ENCODE results near the gene PTPRN. TPM values are rescaled to one million over a fixed set of nuclear protein-coding genes. Genes with fewer than 3 reads are reported as not detected.

PTPRN gene
- polyA plus RNA-seq, 1 donor (not counting 4 experiments of a cell fraction or from before 2014, with no cell fraction given): not detected

DNA sequence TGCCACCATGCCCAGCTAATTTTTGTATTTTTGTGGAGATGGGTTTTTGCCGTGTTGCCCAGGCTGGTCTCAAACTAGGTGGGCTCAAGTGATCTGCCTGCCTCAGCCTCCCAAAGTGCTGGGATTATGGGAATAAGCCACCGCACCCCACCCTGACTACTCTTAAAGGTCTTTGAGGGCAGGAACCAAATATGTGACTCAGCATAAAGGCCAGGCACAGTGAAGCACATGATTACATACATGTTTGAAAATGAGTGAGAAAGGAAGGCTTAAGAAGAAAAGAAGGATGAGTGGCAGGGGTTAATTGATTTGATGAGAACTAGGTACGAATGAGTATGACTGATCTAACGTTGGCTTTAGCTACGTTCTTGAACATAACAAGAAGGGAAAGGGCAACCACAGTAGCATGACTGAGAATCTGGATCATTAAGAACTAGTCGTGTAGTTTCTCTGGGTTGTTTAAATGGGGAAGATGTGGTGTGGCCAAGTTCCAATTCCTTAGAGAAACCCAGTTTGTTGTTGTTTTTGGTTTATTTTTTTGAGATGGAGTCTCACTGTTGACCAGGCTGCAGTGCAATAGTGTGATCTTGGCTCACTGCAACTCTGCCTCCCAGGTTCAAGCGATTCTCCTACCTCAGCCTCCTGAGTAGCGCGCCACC is 16.6 kb upstream of the PTPRN start:
- Histone ChIP-seq H3K27me3 (ENCODE audit: control insufficient read depth, extremely low read depth, insufficient read depth, low read length) (peaks cover 12% of the 10 kb centered on the region), H2AFZ (ENCODE audit: control insufficient read depth, low read length) (no peak overlapping the region), H3K79me2 (ENCODE audit: control insufficient read depth, insufficient read depth, low read length) (no peaks in the 10 kb centered on the region), H3K27ac (ENCODE audit: control insufficient read depth, insufficient read depth, low read length) (no peak overlapping the region), H3K4me1 (ENCODE audit: control insufficient read depth, extremely low read depth, insufficient read depth, low read length) (no peaks in the 10 kb centered on the region), H3K4me2 (ENCODE audit: control insufficient read depth, extremely low read depth, insufficient read depth, low read depth, low read length) (no peak overlapping the region), H3K9ac (ENCODE audit: control insufficient read depth, extremely low read depth, insufficient read depth, low read length) (no peak overlapping the region), H3K9me1 (ENCODE audit: control insufficient read depth, extremely low read depth, insufficient read depth, low read length) (no peaks in the 10 kb centered on the region), H3K4me3 (ENCODE audit: control insufficient read depth in 2 of 3, extremely low read depth in 1 of 3, insufficient read depth in 2 of 3, low read depth in 1 of 3, low read length in 3 of 3) (no peak overlapping the region), H4K20me1 (ENCODE audit: control insufficient read depth, extremely low read depth, insufficient read depth, low read length) (no peaks in the 10 kb centered on the region), H3K36me3 (ENCODE audit: control insufficient read depth in 2 of 2, extremely low read depth in 1 of 2, insufficient read depth in 2 of 2, low read length in 2 of 2) (no peaks in the 10 kb centered on the region), H3K9me3 (ENCODE audit: control insufficient read depth, low read depth, low read length) (no peaks in the 10 kb centered on the region)
- no peak for TF ChIP-seq EZH2 (IDR thresholded peaks at IDR 0.05; ENCODE audit: low read length)
- TF ChIP-seq, protein P1, sequence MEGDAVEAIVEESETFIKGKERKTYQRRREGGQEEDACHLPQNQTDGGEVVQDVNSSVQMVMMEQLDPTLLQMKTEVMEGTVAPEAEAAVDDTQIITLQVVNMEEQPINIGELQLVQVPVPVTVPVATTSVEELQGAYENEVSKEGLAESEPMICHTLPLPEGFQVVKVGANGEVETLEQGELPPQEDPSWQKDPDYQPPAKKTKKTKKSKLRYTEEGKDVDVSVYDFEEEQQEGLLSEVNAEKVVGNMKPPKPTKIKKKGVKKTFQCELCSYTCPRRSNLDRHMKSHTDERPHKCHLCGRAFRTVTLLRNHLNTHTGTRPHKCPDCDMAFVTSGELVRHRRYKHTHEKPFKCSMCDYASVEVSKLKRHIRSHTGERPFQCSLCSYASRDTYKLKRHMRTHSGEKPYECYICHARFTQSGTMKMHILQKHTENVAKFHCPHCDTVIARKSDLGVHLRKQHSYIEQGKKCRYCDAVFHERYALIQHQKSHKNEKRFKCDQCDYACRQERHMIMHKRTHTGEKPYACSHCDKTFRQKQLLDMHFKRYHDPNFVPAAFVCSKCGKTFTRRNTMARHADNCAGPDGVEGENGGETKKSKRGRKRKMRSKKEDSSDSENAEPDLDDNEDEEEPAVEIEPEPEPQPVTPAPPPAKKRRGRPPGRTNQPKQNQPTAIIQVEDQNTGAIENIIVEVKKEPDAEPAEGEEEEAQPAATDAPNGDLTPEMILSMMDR (optimal IDR thresholded peaks at IDR 0.05 in 1 of 3, IDR thresholded peaks at IDR 0.05 in 1 of 3, conservative IDR thresholded peaks at IDR 0.05 in 1 of 3; ENCODE audit: extremely low read depth in 1 of 3, insufficient read depth in 2 of 3, low read length in 3 of 3): no peak
- DNase-seq (ENCODE audit: low read depth, low spot score): no peak
- no peak for FAIRE-seq
- dilution Hi-C loops (cut with MboI; ENCODE audit: extremely low pct_ligation_motif_present, low sequenced_read_pairs): no loop called here

- Histone ChIP-seq H3K27me3 (ENCODE audit: control insufficient read depth, extremely low read depth, insufficient read depth, low read length) (peaks cover 9% of the 10 kb centered on the region), H2AFZ (ENCODE audit: control insufficient read depth, low read length) (no peak overlapping the region), H3K79me2 (ENCODE audit: control insufficient read depth, insufficient read depth, low read length) (no peaks in the 10 kb centered on the region), H3K36me3 (ENCODE audit: control insufficient read depth in 2 of 2, extremely low read depth in 1 of 2, insufficient read depth in 2 of 2, low read length in 2 of 2) (no peaks in the 10 kb centered on the region), H3K9ac (ENCODE audit: control insufficient read depth, extremely low read depth, insufficient read depth, low read length) (no peak overlapping the region), H3K27ac (ENCODE audit: control insufficient read depth, insufficient read depth, low read length) (no peak overlapping the region), H3K9me3 (ENCODE audit: control insufficient read depth, low read depth, low read length) (no peaks in the 10 kb centered on the region), H3K4me1 (ENCODE audit: control insufficient read depth, extremely low read depth, insufficient read depth, low read length) (no peaks in the 10 kb centered on the region), H3K4me3 (ENCODE audit: control insufficient read depth in 2 of 3, extremely low read depth in 1 of 3, insufficient read depth in 2 of 3, low read depth in 1 of 3, low read length in 3 of 3) (no peak overlapping the region), H4K20me1 (ENCODE audit: control insufficient read depth, extremely low read depth, insufficient read depth, low read length) (no peaks in the 10 kb centered on the region), H3K4me2 (ENCODE audit: control insufficient read depth, extremely low read depth, insufficient read depth, low read depth, low read length) (no peak overlapping the region), H3K9me1 (ENCODE audit: control insufficient read depth, extremely low read depth, insufficient read depth, low read length) (no peaks in the 10 kb centered on the region)
- no peak for DNase-seq (ENCODE audit: low read depth, low spot score)
- no peak for TF ChIP-seq EZH2 (IDR thresholded peaks at IDR 0.05; ENCODE audit: low read length)
- TF ChIP-seq, protein P1 (optimal IDR thresholded peaks at IDR 0.05 in 1 of 3, IDR thresholded peaks at IDR 0.05 in 1 of 3, conservative IDR thresholded peaks at IDR 0.05 in 1 of 3; ENCODE audit: extremely low read depth in 1 of 3, insufficient read depth in 2 of 3, low read length in 3 of 3): no peak
- dilution Hi-C loops (cut with MboI; ENCODE audit: extremely low pct_ligation_motif_present, low sequenced_read_pairs): no loop called here
- no peak for FAIRE-seq
Measured at GRCh38 chr2:219325136-219325535, 15.9 kb upstream of the PTPRN start.

All from keratinocyte (primary cell).